IPS-18a (cell line): ENCODE measurements around the gene NOP58.
"Not testable (repeated sequence)": the region's sequence is repeated elsewhere in the genome, so short reads cannot be mapped to it uniquely, and the experiment has no call there.

ENCODE experiments used
- H3K27ac ChIP-seq: one replicate; pipeline ENCODE4 v1.5.1; 2013; ENCODE audit warnings: low read length
- H3K27me3 ChIP-seq: one replicate; pipeline ENCODE4 v1.6.1; 2013; ENCODE audit warnings: mild to moderate bottlenecking, low read length; ENCODE audit not compliant: control insufficient read depth, insufficient read depth
- H3K36me3 ChIP-seq: one replicate; pipeline ENCODE4 v1.6.1; 2013; ENCODE audit warnings: low read depth, low read length; ENCODE audit not compliant: control insufficient read depth
- H3K4me1 ChIP-seq: one replicate; pipeline ENCODE4 v1.6.1; 2013; ENCODE audit warnings: low read depth, low read length; ENCODE audit not compliant: control insufficient read depth
- H3K4me3 ChIP-seq: one replicate; pipeline ENCODE4 v1.5.1; 2013; ENCODE audit warnings: low read length
- H3K9ac ChIP-seq: one replicate; pipeline ENCODE4 v1.6.1; 2013; ENCODE audit warnings: mild to moderate bottlenecking, low read length, moderate library complexity
- H3K9me3 ChIP-seq: one replicate; pipeline ENCODE4 v1.6.1; 2013; ENCODE audit warnings: low read depth, low read length; ENCODE audit not compliant: control insufficient read depth

Gene NOP58

GRCh38 chr2:202314116-202314515 is 48.6 kb downstream of the NOP58 start:
- H3K27ac ChIP-seq: no peak overlapping the region
- no peaks in the 10 kb centered on the region for H3K27me3 ChIP-seq
- H3K9me3 ChIP-seq: no peaks in the 10 kb centered on the region
- H3K36me3 ChIP-seq: no peaks in the 10 kb centered on the region
- H3K4me3 ChIP-seq: no peak overlapping the region
- H3K9ac ChIP-seq: no peak overlapping the region
- no peaks in the 10 kb centered on the region for H3K4me1 ChIP-seq

DNA sequence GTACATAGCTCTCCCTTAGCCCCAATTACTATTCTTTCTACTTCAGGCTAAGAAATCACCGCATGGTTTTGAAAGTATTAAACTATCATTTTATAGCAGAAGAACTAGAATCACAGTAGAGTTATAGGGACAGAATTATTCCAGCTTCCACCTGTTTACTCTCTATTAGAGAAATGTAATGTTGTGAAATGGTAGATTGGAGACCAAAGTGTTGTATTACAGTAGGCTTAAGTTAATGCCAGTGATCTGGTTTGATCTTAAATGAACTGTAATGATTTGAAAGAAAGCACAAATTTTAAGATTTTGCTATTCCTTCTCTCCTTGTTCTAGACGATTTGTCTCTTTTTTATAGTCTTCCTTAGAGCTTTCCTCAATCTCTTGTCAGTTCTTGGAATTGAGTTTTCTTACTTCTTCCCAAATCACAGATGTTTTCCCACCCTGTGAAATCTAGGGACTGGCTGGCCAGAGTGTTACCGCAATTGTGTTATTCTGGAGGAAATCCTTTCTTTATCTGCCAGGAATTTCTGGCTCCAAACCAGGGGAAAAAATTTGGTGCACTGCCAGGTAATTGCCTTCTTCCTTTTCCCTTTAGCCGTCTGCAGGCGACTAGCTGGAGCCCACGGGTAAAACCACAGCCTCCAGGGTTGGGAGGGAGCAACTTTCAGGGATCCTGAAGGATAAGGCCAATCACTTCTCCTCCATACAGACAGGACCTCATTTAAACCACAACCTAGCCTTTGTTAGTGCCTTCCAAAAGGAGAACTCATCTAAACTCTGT is 51.7 kb downstream of the NOP58 start:
- no peaks in the 10 kb centered on the region for H3K36me3 ChIP-seq
- H3K9me3 ChIP-seq: no peaks in the 10 kb centered on the region
- no peaks in the 10 kb centered on the region for H3K4me1 ChIP-seq
- H3K4me3 ChIP-seq: no peak overlapping the region
- H3K27ac ChIP-seq: no peak overlapping the region
- H3K9ac ChIP-seq: no peak overlapping the region
- no peaks in the 10 kb centered on the region for H3K27me3 ChIP-seq

- H3K27ac ChIP-seq, H3K4me3 ChIP-seq, H3K9me3 ChIP-seq, H3K4me1 ChIP-seq, H3K36me3 ChIP-seq, H3K27me3 ChIP-seq, H3K9ac ChIP-seq: not testable (repeated sequence)
Observed at GRCh38 chr2:202320362-202320761, 54.8 kb downstream of the NOP58 start.

GRCh38 chr2:202322435-202322834 is 56.9 kb downstream of the NOP58 start:
- Histone ChIP-seq H3K27ac (no peak overlapping the region), H3K9me3 (no peaks in the 10 kb centered on the region), H3K9ac (no peak overlapping the region), H3K27me3 (no peaks in the 10 kb centered on the region), H3K4me1 (no peaks in the 10 kb centered on the region), H3K36me3 (no peaks in the 10 kb centered on the region), H3K4me3 (no peak overlapping the region)

DNA sequence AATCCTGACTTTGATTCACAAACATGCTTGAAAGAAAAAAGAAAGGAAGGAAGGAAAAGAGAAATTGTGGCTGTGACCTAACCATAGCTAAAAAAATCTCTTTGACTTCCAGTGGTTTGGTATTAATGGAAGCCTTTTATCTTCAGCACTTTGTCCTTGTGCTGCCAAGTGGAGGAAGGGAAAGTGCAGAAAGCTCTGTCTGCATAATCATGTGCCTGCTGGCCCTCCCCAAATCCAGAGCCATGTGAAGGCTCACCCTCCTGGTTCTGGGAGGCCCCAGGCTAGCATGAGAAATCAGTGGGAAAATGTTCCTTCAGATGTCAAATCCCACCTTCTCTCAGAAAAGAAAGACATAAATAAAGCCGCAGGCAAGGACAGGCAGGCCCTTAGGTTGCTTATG is 62.3 kb downstream of the NOP58 start:
- H3K9me3 ChIP-seq: no peaks in the 10 kb centered on the region
- no peak overlapping the region for H3K9ac ChIP-seq
- H3K4me1 ChIP-seq: peaks cover 7% of the 10 kb centered on the region
- H3K27me3 ChIP-seq: no peaks in the 10 kb centered on the region
- H3K36me3 ChIP-seq: no peaks in the 10 kb centered on the region
- no peak overlapping the region for H3K27ac ChIP-seq
- H3K4me3 ChIP-seq: no peak overlapping the region

- H3K36me3 ChIP-seq: no peaks in the 10 kb centered on the region
- no peaks in the 10 kb centered on the region for H3K9me3 ChIP-seq
- no peak overlapping the region for H3K9ac ChIP-seq
- no peak overlapping the region for H3K4me3 ChIP-seq
- no peaks in the 10 kb centered on the region for H3K4me1 ChIP-seq
- no peaks in the 10 kb centered on the region for H3K27me3 ChIP-seq
- no peak overlapping the region for H3K27ac ChIP-seq
Observed at GRCh38 chr2:202335791-202336467, 70.4 kb downstream of the NOP58 start.

- Histone ChIP-seq H3K9me3 (no peaks in the 10 kb centered on the region), H3K36me3 (no peaks in the 10 kb centered on the region), H3K4me1 (no peaks in the 10 kb centered on the region), H3K9ac (no peak overlapping the region), H3K27me3 (no peaks in the 10 kb centered on the region), H3K27ac (no peak overlapping the region), H3K4me3 (no peak overlapping the region)
Observed at GRCh38 chr2:202337151-202337550, 71.6 kb downstream of the NOP58 start.

DNA sequence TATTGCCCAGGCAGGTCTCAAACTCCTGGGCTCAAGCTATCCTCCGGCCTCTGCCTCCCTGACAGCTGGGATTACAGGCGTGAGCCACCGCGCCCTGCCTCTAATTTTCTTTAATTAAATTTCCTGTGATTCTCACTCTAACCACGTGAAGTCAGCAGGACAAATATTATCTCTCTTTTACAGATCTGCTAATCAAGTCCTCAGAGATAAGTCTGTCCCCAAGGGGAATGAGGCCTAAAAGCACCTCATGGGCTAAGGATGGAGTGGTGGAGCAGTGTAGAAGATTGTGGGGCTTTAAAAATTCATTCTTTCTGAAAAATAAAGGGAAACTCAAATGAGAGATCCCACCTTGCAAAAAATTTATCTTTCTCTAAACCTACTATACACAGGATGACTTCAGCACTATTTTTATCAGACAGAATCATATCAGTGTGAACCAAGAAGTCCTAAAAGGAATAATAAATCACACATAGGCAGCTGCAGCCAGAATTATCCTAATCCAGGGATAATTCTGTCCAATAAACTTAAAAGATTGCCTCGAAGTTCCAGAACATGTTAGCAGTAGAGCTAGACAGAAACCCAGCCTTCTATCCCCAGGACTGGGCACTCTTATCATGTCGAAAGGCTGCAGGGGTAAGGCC is 72.3 kb downstream of the NOP58 start:
- H3K27me3 ChIP-seq: no peaks in the 10 kb centered on the region
- no peak overlapping the region for H3K27ac ChIP-seq
- no peak overlapping the region for H3K9ac ChIP-seq
- H3K4me1 ChIP-seq: no peaks in the 10 kb centered on the region
- no peaks in the 10 kb centered on the region for H3K36me3 ChIP-seq
- H3K9me3 ChIP-seq: no peaks in the 10 kb centered on the region
- no peak overlapping the region for H3K4me3 ChIP-seq

DNA sequence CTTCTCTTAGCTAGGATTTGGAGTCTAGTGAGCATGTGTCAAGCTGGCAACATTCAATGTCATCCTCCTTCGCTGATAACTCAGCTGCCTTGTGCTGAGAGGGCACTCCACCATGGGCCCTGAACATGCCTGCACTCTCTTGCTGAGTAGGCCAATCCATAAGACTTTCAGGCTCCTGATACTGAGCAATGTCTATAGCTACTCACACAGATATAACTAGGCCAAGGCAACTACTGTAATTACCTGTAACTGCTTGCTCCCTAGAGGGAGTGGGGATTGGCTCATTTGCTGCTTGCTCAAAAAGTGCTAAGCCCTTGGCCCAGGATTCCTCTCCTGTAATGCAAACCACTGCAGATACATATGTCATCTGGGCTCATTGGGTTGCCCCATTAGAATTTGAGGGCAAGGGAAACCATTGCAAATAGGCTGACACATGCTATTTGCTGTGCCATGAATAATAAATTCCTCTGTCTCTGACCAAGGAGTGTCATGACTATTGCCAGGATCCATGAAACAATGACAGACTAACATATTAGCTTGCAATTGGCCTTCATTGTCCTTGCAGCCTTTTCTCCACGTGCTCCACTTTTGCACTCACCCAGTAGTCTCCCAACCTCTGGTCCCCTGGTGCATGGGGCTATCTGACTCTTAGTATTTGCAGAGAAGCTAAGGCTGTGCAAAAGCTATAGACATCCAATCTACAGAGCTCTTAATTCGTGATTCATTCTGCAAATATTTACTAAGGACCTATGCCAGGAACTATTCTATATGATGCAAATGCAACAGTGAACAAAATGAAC is 73.7 kb downstream of the NOP58 start:
- H3K9me3 ChIP-seq: no peaks in the 10 kb centered on the region
- no peak overlapping the region for H3K9ac ChIP-seq
- H3K4me3 ChIP-seq: no peak overlapping the region
- H3K36me3 ChIP-seq: no peaks in the 10 kb centered on the region
- H3K27ac ChIP-seq: no peak overlapping the region
- H3K27me3 ChIP-seq: no peaks in the 10 kb centered on the region
- peaks cover 5% of the 10 kb centered on the region for H3K4me1 ChIP-seq

DNA sequence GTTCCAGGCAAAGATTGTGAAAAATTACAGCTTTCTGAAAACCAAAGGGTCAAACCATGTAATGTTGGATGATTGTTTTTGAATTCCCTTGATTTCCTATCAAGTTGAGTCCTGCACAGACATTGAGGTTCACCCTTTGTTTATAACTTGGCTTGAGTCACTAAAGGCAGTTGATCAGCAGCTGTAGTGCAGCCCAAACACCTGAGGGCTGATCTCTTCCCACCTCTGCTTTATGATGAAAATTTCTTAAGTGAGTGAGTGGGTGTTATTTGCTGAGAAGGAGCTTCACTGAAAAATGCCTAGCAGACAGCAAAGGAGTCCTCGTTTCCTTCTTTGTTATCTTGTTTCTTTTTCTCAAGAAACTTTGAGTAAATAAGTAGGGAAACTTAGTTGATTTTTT is 78.6 kb downstream of the NOP58 start:
- H3K4me3 ChIP-seq: no peak overlapping the region
- H3K9ac ChIP-seq: no peak overlapping the region

GRCh38 chr2:202346180-202346579 is 80.6 kb downstream of the NOP58 start:
- Histone ChIP-seq H3K4me1 (peaks cover 6% of the 10 kb centered on the region), H3K36me3 (no peaks in the 10 kb centered on the region), H3K4me3 (no peak overlapping the region), H3K27ac (no peak overlapping the region), H3K9me3 (no peaks in the 10 kb centered on the region), H3K27me3 (no peaks in the 10 kb centered on the region), H3K9ac (no peak overlapping the region)

More for the DNA sequence above, 78.6 kb downstream of the NOP58 start:
- Histone ChIP-seq H3K27ac (no peak overlapping the region), H3K4me1 (peaks cover 6% of the 10 kb centered on the region), H3K9me3 (no peaks in the 10 kb centered on the region), H3K36me3 (no peaks in the 10 kb centered on the region), H3K27me3 (no peaks in the 10 kb centered on the region)
